Measurements from ENCODE around the gene EYS.

- TF ChIP-seq ATF3 (IDR thresholded peaks at IDR 0.05) = no peak
- TF ChIP-seq CTCF (IDR thresholded peaks at IDR 0.05 in 2 of 3, conservative IDR thresholded peaks at IDR 0.05 in 1 of 3; ENCODE audit: borderline replicate concordance in 1 of 3, insufficient read depth in 1 of 3, low read depth in 2 of 3, low read length in 2 of 3) = no peak
- TF ChIP-seq FOSL1 (IDR thresholded peaks at IDR 0.05; ENCODE audit: low read depth) = no peak
- no peak for TF ChIP-seq ZNF274 (IDR thresholded peaks at IDR 0.05; ENCODE audit: low read depth, low read length)
- no peak for TF ChIP-seq EGR1 (IDR thresholded peaks at IDR 0.05; ENCODE audit: low read depth)
- no peak for TF ChIP-seq ELF1 (IDR thresholded peaks at IDR 0.05; ENCODE audit: borderline replicate concordance, low read depth)
- no peak for TF ChIP-seq POLR2AphosphoS5 (IDR thresholded peaks at IDR 0.05; ENCODE audit: low read depth, low read length)
- no peak for TF ChIP-seq EZH2 (IDR thresholded peaks at IDR 0.05)
These were observed 654.4 kb downstream of the EYS start for GRCh38 chr6:65052626-65053025.
